HG02852 (cell line): Measurements from ENCODE around the gene FAM120A.

Source experiments
- ATAC-seq: cut with Tn5 transposase; IDR thresholded peaks from one replicate; pipeline ENCODE4 v1.9.1; 2021; ENCODE audit warnings: mild to moderate bottlenecking, moderate library complexity; ENCODE audit not compliant: unreplicated experiment

FAM120A gene

GRCh38 chr9:93577078-93577974 is 125.8 kb downstream of the FAM120A start:
- ATAC-seq = peak; percentile 32

GRCh38 chr9:93577975-93578682 is 126.6 kb downstream of the FAM120A start:
- ATAC-seq = no peak

- ATAC-seq = no peak
These were observed 127.4 kb downstream of the FAM120A start for GRCh38 chr9:93578844-93579243.

- ATAC-seq = no peak
These were observed 128.4 kb downstream of the FAM120A start for GRCh38 chr9:93579711-93580516.

GRCh38 chr9:93580654-93581380 is 129.3 kb downstream of the FAM120A start:
- no peak for ATAC-seq

GRCh38 chr9:93582115-93582514 is 130.6 kb downstream of the FAM120A start:
- no peak for ATAC-seq

- ATAC-seq = no peak
These were observed 131.1 kb downstream of the FAM120A start for GRCh38 chr9:93582550-93582949.

- no peak for ATAC-seq
These were observed 133.8 kb downstream of the FAM120A start for GRCh38 chr9:93585259-93585658.

GRCh38 chr9:93585695-93586094 is 134.2 kb downstream of the FAM120A start:
- ATAC-seq = no peak

- no peak for ATAC-seq
These were observed 135.0 kb downstream of the FAM120A start for GRCh38 chr9:93586290-93587057.

- no peak for ATAC-seq
These were observed 135.8 kb downstream of the FAM120A start for GRCh38 chr9:93587284-93587650.

- ATAC-seq = no peak
These were observed 136.3 kb downstream of the FAM120A start for GRCh38 chr9:93587651-93588347.

GRCh38 chr9:93588641-93589609 is 137.4 kb downstream of the FAM120A start:
- no peak for ATAC-seq

- no peak for ATAC-seq
These were observed 138.2 kb downstream of the FAM120A start for GRCh38 chr9:93589688-93590087.

GRCh38 chr9:93590609-93591234 is 139.2 kb downstream of the FAM120A start:
- ATAC-seq = no peak

GRCh38 chr9:93591301-93592007 is 140.0 kb downstream of the FAM120A start:
- no peak for ATAC-seq

- no peak for ATAC-seq
These were observed 140.6 kb downstream of the FAM120A start for GRCh38 chr9:93592008-93592642.
